Measurements from ENCODE around the gene MRPS21. TPM values are rescaled to one million over a fixed set of nuclear protein-coding genes. Genes with fewer than 3 reads are reported as not detected.
"Not testable (repeated sequence)": the region's sequence is repeated elsewhere in the genome, so short reads cannot be mapped to it uniquely, and the experiment has no call there.

Gene MRPS21
- polyA plus RNA-seq, 4 donors, result 67.6 to 77.1 (median 75.5) TPM

DNA sequence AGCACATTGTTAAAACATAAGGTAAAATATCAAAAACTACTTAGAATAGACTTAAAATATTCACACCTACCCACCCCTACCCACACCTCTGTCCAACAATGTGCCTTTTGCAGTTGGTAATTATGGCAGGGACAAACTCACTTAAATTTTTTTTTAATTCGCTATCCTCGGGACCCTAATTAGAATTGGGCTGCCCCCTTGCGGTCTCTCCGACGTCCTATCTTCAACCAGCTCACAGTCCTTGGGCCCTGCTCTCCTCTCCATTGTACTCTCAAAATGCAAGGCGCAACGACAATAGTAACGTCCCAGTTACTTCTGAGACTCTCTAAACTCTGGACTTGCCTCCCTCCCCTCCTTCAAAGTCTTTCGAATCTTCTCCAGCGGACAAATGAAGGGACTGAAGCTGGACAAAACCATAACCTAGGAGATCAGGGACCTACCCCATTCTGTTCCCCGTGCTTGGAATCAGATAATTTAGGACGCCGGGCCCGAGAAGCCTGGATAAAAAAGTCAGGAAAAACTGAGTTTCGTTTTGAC lies 12.4 kb upstream of the MRPS21 start:
- DNase-seq (ENCODE audit: low read depth in 4 of 4, low spot score in 3 of 4), result peak in 2 of 4 donors; percentile 60 to 66

- peak; percentile 88 to 94 (median 92) for DNase-seq (ENCODE audit: low read depth in 4 of 4, low spot score in 3 of 4)
Observed at GRCh38 chr1:150281758-150282557, 11.7 kb upstream of the MRPS21 start, which contains the start of gene CIART. Gene CIART, plus strand, starts transcription at chr1:150282554. Its CDS starts 714 bp downstream, at chr1:150283268.

- DNase-seq (ENCODE audit: low read depth in 4 of 4, low spot score in 3 of 4), result no peak
Observed at GRCh38 chr1:150282558-150282958, 11.1 kb upstream of the MRPS21 start.

GRCh38 chr1:150283260-150283659 lies 10.4 kb upstream of the MRPS21 start:
- no peak for DNase-seq (ENCODE audit: low read depth in 4 of 4, low spot score in 3 of 4)

DNA sequence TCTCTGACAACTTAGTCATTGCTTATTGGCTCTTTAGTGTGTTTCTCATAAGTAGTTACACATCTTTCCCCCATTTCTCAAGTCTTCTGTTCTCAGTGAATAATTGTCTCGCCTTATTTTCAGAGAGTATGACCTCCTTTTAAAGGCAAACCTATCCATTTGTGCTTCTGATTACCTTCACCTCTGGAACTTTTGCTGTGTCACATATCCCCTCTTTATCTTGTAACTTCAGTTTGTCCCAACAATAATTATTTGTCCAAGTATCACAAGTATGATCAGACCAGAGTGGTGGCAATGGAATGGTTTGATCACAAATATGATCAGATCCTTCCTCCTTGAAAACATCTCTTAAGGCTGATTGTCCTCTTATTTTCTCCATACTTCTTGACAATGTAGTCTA lies 5.3 kb upstream of the MRPS21 start:
- no peak for DNase-seq (ENCODE audit: low read depth in 4 of 4, low spot score in 3 of 4)

DNA sequence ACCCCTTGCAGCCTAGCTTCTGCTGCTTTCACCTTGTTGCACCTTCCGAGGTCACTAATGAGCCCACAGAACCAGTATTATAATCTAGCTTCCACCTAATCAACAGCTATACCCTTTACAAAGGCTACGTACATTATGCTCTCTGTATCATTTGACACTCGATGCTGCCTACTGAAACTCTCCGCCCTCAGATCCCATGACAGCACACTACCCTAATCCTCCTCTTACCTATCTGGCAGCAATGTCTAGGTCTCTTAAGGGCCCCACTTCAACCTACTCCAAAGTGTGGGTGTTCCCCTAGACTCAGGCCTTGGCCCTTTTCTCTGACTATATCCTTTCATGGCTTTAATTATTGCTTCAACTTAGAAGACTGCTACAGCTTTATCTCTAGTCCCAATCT lies 4.8 kb upstream of the MRPS21 start:
- no peak for DNase-seq (ENCODE audit: low read depth in 4 of 4, low spot score in 3 of 4)

- DNase-seq (ENCODE audit: low read depth in 4 of 4, low spot score in 3 of 4), result no peak
Observed at GRCh38 chr1:150295476-150295875, 1.8 kb downstream of the MRPS21 start.

GRCh38 chr1:150299716-150300115 lies 6.1 kb downstream of the MRPS21 start:
- DNase-seq (ENCODE audit: low read depth in 4 of 4, low spot score in 3 of 4), result no peak

DNA sequence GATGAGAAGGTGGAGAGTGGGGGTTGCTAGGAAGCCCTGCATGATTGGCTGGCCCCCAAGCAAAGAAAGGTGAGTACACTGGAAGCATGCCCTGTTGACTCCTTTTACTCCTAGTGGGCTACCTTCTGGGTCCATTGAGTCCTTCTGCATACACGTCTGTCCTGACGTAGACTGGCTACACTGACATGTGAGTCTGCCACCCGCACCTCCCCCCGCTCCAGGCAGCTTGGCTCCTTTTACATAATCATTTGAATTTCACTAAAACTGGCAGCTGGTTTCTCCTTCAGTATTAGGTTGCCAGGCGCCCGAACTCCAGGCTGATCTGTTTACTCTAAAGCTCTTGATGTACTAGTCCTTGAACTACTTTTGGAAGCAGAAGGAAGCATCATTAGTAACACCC lies 8.7 kb downstream of the MRPS21 start:
- DNase-seq (ENCODE audit: low read depth in 4 of 4, low spot score in 3 of 4), result no peak

GRCh38 chr1:150302902-150303301 lies 9.2 kb downstream of the MRPS21 start:
- DNase-seq (ENCODE audit: low read depth in 4 of 4, low spot score in 3 of 4), result no peak

- not testable (repeated sequence) for DNase-seq (ENCODE audit: low read depth in 4 of 4, low spot score in 3 of 4)
Observed at GRCh38 chr1:150308585-150308984, 14.9 kb downstream of the MRPS21 start.

- DNase-seq (ENCODE audit: low read depth in 4 of 4, low spot score in 3 of 4), result no peak
Observed at GRCh38 chr1:150309758-150310508, 16.3 kb downstream of the MRPS21 start.

DNA sequence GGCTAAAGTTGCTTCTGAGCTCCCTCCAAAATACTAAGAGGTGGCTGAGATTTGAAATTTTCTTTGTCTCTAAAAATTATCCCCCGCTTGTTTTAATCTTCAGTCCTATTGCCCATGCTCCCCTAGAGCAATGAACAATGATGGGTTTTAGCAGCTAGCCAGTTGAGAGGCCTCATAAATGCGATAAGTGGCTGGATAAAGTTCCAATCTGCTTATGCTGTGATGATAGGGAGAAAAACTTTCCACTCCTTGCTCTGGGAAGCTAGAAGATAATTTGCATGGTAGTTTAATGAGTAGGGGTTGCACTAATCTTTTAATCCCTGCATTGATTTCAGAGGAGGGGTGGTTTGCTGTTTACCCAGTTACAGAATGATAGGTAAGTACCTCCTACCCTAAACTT lies 18.1 kb downstream of the MRPS21 start:
- no peak for DNase-seq (ENCODE audit: low read depth in 4 of 4, low spot score in 3 of 4)

DNA sequence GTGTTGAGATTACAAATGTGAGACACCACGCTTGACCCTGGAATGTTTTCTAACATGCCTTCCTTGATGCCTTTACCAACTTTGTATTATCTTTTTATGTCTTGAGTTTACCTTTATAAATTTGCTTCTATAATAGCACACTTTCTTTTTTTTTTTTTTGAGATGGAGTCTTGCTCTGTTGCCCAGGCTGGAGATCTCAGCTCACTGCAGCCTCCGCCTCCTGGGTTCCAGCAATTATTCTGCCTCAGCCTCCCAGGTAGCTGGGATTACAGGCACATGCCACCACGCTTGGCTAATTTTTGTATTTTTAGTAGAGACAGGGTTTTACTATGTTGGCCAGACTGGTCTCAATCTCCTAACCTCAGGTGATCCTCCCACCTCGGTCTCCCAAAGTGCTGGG lies 21.0 kb downstream of the MRPS21 start:
- not testable (repeated sequence) for DNase-seq (ENCODE audit: low read depth in 4 of 4, low spot score in 3 of 4)

DNA sequence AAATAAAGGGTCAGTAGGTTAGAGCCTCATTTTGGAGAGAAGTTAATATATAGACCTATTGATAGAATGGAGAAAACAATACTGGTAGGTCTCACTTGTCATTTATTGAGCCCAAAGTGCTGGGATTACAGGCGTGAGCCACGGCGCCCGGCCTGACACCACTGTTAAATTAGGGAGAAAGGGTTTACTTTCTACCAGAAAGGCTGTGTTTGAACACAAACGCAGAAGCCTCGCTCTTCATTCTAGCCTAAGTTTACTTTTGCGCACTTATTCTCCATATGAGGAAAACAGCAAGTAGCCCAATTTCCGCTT lies 27.0 kb downstream of the MRPS21 start:
- DNase-seq (ENCODE audit: low read depth in 4 of 4, low spot score in 3 of 4), result no peak

GRCh38 chr1:150321826-150322166 lies 28.1 kb downstream of the MRPS21 start:
- no peak for DNase-seq (ENCODE audit: low read depth in 4 of 4, low spot score in 3 of 4)

DNA sequence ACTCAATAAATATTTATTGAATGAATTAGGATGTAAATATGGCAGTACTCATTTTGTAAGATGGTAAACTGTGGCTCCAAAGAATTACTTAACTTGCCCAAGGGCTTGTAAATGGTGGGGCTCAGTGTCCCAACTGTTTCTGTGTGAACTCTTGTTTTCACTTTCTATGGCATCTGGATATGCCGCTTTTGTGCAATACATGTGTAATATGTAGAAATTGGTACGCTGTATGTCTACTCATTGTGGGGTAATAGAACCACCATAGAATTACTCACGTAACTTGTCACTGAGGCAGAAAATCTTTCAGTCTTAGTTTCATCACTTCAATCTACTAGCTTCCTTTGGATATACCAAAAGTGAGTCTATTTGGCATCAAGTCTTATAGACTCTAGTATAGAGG lies 28.6 kb downstream of the MRPS21 start:
- no peak for DNase-seq (ENCODE audit: low read depth in 4 of 4, low spot score in 3 of 4)

GRCh38 chr1:150332651-150333290 lies 39.1 kb downstream of the MRPS21 start:
- DNase-seq (ENCODE audit: low read depth in 4 of 4, low spot score in 3 of 4), result no peak

DNA sequence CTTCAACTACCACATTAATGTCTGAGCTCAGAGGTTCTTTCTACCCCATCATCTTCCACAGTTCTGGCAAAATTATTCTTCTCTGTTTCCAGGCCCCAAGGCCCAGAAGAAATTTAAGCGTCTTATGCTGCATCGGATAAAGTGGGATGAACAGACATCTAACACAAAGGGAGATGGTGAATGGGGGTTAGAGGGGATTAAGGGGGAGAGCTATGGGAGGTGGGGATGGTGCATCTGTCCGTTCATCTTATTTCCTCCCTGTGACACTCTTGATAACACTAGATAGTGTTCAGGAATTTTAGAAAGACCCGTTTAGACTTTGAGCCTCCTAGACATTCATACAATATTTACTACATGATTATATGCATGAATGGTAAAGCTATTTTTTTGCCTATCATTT lies 52.7 kb downstream of the MRPS21 start:
- no peak for DNase-seq (ENCODE audit: low read depth in 4 of 4, low spot score in 3 of 4)

GRCh38 chr1:150352866-150353265 lies 59.2 kb downstream of the MRPS21 start:
- no peak for DNase-seq (ENCODE audit: low read depth in 4 of 4, low spot score in 3 of 4)
